CD4-positive, alpha-beta T cell treated with Interleukin-17A for 1 hour (primary cell): ENCODE measurements around the gene ABHD10.
A peak's percentile ranks its signal among the peaks of the same experiment; 100 is the strongest.

Source experiments
- DNase-seq: peaks from one replicate; pipeline ENCODE4 v3.0.0-alpha.2; 2020

Gene ABHD10

GRCh38 chr3:111967068-111967467 is 11.8 kb upstream of the ABHD10 start:
- no peak for DNase-seq

DNA sequence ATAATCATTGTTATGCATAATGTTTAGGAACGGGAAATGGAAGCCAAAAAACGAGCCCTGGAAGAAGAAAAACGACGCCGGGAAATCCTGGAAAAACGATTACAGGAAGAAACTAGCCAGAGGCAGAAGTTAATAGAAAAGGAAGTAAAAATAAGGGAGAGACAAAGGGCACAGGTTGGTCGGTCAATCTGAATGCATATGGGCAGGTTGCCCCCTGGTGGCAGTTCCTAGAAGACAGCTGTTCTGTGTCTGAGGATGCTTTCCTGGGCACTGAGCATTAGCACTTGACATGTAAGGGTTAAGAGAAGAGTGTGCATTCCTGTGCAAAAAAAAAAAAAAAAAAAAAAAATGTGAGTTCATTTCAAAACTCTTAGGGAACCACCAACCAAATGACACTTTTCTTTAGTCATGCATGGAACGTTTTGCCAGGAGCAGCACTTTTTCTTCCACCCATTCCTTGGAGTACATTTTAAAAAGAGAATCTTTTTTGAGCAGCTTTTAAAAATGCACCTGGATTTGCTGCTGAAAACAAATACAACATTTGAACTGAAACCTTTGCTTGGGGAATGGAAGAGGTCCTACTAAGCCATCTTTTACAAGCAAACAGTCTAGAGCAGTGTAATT is 11.1 kb upstream of the ABHD10 start:
- peak; percentile 82 for DNase-seq

DNA sequence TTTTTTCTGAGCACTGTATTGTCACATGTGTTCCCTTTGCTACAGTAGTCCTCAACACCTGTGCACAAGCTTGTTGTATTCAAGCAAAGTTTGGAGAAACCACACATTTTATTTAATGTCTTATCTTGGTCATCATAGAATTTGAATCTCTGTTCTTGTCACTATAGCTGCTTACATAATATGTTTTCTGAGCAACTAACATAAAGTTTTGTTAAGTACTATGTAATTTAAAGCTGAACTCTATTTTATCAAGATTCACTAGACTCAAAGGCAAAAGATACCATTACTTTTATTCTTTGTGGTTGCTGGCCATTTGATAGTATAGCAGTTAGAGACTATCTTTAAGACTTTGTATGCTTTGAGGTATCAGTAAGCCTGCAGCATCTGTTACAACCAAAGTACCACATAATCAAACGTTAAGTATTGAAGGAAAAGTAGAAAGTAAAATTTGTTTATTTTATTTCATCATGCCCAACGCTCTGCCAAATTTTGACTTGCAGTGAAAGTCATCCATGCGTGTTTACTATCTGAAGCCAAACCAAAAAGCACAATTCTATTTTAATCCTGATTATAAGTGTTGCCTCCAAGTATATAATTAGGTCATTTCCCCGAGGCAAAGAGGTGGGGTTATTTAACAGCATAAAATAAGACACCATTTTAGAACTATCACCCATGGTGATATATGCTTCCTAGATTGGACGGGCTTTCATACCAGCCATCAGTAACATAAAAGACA is 10.3 kb upstream of the ABHD10 start:
- no peak for DNase-seq

- DNase-seq, result no peak
Observed at GRCh38 chr3:111970376-111970775, 8.4 kb upstream of the ABHD10 start.

GRCh38 chr3:111971533-111972130 is 7.2 kb upstream of the ABHD10 start:
- DNase-seq, result no peak

GRCh38 chr3:111972891-111973290 is 5.9 kb upstream of the ABHD10 start:
- DNase-seq, result no peak

DNA sequence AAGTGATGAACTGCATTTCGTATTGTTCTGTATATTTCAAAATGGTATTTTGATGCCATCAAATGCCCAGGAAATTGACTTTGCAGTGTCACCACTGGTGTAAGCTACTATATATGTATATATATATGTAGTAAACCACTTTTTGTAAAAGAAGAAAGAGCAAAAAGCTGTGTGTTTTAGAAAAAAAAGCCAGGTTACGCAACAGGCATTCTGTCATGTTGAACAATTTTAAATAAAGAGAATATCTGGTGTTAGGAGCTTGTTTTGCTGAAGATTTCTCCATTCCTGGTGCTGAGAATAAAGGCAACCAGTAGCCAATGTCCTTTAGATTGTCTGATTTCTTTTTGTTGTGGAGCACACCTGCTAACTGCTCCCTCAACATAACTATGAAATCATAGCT is 3.7 kb upstream of the ABHD10 start:
- no peak for DNase-seq

- no peak for DNase-seq
Observed at GRCh38 chr3:111976254-111976653, 2.6 kb upstream of the ABHD10 start.

- DNase-seq, result no peak
Observed at GRCh38 chr3:111979434-111980038, 710 bp downstream of the ABHD10 start.

DNA sequence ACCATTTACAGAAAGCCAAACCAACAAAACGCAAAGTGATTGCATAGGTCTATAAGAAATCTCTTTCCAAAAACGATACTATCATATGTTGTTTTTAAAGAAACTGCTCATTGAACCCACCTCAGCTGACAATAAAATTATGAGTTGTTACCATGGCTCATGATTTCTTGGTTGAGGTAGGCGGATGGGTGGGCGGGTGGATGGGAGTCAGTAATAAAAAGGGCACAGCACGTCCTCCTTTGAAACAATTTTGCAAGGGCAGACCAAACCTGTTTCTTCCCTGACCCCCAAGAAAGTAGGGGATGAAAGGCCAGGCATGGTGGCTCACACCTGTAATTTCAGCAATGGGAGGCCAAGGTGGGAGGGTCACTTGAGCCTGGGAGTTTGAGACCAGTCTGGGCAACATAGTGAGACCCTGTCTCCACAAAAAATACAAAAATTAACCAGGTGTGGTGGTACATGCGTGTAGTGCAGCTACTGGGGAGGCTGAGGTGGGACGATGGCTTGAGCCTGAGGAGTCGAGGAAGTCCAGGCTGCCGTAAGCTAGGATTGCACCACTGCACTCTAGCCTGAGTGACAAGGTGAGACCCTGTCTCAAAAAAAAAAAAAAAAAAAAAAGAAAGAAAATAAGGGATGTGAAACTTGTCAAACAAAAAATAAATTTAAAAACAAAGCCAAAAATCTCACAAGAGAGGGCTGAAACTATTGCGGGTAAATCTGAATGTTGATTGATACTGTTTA is 2.1 kb downstream of the ABHD10 start:
- DNase-seq, result no peak

DNA sequence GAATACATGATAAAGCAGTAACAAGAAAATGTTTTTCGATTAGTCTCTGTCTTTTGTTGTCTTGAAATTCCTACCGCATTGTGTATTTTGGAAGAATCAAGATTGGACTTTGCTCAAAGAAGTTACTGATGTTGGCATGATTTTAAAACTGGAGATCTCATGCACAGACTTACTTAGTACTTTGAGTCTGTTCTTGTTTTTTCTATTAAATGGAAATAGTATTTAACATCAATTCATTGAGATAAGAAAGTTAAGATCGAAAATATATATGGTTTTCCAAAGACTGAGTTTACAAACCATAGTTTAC is 2.6 kb downstream of the ABHD10 start:
- DNase-seq, result no peak

- DNase-seq, result no peak
Observed at GRCh38 chr3:111984636-111985298, 5.9 kb downstream of the ABHD10 start.

DNA sequence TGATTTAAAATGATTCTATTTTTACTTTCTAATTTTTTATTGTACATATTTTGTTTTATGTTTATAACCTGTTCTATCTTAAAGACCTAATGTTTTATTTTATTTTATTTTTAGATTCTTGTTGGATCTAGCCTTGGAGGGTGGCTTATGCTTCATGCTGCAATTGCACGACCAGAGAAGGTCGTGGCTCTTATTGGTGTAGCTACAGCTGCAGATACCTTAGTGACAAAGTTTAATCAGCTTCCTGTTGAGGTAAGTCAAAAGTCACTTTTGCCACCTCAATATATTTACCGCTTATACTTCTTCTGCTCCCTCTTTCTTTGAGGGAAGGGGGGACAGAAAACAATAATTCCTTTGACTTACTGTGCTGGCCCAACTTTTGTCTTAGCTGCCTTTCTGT is 8.0 kb downstream of the ABHD10 start:
- DNase-seq, result no peak

- DNase-seq, result peak; percentile 61
Observed at GRCh38 chr3:111989061-111989678, 10.3 kb downstream of the ABHD10 start.

GRCh38 chr3:111993038-111993437 is 14.2 kb downstream of the ABHD10 start:
- no peak for DNase-seq

GRCh38 chr3:111998636-111999483 is 20.0 kb downstream of the ABHD10 start, which contains the start of gene TAGLN3:
Gene TAGLN3, plus strand, starts transcription at chr3:111998922. Its CDS starts 501 bp downstream, at chr3:111999423.
- DNase-seq, result no peak

GRCh38 chr3:111999484-112000324 is 20.9 kb downstream of the ABHD10 start:
- DNase-seq, result no peak

DNA sequence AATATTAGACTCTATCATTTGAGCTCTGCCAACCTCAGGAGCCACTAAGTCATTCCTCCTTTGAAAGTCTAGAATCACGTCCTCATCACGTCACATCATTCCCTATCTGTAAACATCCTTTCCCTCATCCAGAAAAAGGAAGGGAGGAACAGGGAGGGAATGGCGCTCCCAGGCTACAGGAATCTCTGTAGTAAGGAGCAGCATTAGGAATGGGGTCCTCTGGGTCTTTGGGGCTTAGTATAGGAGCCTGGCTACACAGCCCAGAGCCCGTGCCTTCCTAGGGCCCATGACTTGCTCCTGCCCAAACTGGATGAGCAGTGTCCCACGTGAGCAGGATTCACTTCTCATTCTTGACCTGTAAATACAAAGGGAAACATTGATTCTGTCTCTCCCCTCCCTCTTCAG is 21.5 kb downstream of the ABHD10 start:
- no peak for DNase-seq

- no peak for DNase-seq
Observed at GRCh38 chr3:112000966-112001365, 22.1 kb downstream of the ABHD10 start.

DNA sequence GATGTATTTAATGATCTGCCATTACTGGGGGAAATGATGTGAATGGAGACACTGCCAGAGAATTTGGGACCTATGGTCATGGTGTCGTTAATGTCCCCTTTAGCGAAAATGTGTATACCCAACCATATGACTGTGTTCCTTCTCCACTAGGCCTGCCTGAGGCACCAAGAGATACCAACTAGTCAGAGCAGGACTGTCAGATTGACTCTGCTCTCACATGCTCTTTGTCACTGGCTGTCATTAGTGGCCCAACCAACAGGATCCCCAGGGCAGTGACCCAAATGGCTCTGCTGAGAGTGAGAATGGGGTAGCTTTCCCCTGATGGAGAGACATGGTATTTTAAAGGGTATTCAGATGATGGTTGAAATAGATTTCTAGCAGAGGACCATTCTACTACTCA is 22.7 kb downstream of the ABHD10 start:
- DNase-seq, result no peak
